ENCODE results near the gene NAAA. TPM values are rescaled to one million over a fixed set of nuclear protein-coding genes. Genes with fewer than 3 reads are reported as not detected.

NAAA gene
- total RNA-seq, 1 experiment from 2014 or later, result 17.0 TPM

DNA sequence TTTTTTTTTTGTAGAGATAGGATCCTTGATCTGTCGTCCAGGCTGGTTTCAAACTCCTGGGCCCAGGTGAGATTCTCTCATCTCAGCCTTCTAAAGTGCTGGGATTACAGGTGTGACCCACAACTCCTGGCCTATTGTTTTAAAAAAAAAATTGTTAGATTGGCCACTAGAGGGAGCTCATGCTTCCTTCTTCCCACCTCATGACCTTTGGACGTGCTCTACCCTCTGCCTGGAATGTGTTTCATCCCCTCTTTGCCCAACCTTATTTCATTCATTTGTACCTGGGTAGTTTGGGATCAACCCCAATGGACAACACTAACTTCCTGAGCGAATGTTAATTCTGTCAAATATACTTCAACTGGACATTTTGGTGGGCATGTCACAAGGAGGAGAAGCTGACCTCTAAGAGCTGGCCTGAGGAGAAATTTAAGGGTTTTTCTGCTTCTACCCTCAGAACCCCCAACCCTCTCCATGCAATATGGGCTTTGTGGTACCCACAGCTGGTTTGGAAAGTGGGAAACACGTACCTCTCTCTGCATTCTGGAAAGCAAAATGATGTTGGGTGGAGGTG lies 45.0 kb downstream of the NAAA start:
- no peak overlapping the region for H3K9ac ChIP-seq (ENCODE audit: low read length)
- intact Hi-C loops (cut with micrococcal nuclease), result no loop called here
- peak; percentile 82 for ATAC-seq
- H3K27ac ChIP-seq (ENCODE audit: low read depth, low read length), result no peak overlapping the region
- POLR2A ChIA-PET, result no interaction called here
- no peaks in the 10 kb centered on the region for H3K27me3 ChIP-seq (ENCODE audit: insufficient read depth, low read length)
- no peaks in the 10 kb centered on the region for H3K4me1 ChIP-seq (ENCODE audit: control insufficient read depth in 1 of 2, insufficient read depth in 2 of 2, low read length in 2 of 2)
- H3K79me2 ChIP-seq (ENCODE audit: insufficient read depth, low read length), result no peaks in the 10 kb centered on the region
- no peaks in the 10 kb centered on the region for H3K9me2 ChIP-seq (ENCODE audit: insufficient read depth)
- H3K9me3 ChIP-seq (ENCODE audit: control insufficient read depth in 1 of 2, insufficient read depth in 1 of 2, low read depth in 1 of 2, low read length in 2 of 2), result no peaks in the 10 kb centered on the region
- H3K4me2 ChIP-seq (ENCODE audit: low read length), result no peak overlapping the region
- H3K4me3 ChIP-seq (replicated peaks in 1 of 2; ENCODE audit: low read depth in 1 of 2, low read length in 2 of 2), result no peak overlapping the region
- BruUV-seq (replicated peaks), result no TSS peak
- TF ChIP-seq, protein P1, sequence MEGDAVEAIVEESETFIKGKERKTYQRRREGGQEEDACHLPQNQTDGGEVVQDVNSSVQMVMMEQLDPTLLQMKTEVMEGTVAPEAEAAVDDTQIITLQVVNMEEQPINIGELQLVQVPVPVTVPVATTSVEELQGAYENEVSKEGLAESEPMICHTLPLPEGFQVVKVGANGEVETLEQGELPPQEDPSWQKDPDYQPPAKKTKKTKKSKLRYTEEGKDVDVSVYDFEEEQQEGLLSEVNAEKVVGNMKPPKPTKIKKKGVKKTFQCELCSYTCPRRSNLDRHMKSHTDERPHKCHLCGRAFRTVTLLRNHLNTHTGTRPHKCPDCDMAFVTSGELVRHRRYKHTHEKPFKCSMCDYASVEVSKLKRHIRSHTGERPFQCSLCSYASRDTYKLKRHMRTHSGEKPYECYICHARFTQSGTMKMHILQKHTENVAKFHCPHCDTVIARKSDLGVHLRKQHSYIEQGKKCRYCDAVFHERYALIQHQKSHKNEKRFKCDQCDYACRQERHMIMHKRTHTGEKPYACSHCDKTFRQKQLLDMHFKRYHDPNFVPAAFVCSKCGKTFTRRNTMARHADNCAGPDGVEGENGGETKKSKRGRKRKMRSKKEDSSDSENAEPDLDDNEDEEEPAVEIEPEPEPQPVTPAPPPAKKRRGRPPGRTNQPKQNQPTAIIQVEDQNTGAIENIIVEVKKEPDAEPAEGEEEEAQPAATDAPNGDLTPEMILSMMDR (IDR thresholded peaks at IDR 0.05 in 2 of 3, conservative IDR thresholded peaks at IDR 0.05 in 1 of 3; ENCODE audit: borderline replicate concordance in 1 of 3, insufficient read depth in 1 of 3, low read depth in 2 of 3, low read length in 2 of 3), result peak; percentile 44 to 78 (median 55); a peak in 5 of 6 replicates
- TF ChIP-seq, protein P2, sequence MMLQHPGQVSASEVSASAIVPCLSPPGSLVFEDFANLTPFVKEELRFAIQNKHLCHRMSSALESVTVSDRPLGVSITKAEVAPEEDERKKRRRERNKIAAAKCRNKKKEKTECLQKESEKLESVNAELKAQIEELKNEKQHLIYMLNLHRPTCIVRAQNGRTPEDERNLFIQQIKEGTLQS (IDR thresholded peaks at IDR 0.05), result no peak
- peak; percentile 60 for TF ChIP-seq RAD21 (IDR thresholded peaks at IDR 0.05; ENCODE audit: low read depth)
- TF ChIP-seq, protein P3, sequence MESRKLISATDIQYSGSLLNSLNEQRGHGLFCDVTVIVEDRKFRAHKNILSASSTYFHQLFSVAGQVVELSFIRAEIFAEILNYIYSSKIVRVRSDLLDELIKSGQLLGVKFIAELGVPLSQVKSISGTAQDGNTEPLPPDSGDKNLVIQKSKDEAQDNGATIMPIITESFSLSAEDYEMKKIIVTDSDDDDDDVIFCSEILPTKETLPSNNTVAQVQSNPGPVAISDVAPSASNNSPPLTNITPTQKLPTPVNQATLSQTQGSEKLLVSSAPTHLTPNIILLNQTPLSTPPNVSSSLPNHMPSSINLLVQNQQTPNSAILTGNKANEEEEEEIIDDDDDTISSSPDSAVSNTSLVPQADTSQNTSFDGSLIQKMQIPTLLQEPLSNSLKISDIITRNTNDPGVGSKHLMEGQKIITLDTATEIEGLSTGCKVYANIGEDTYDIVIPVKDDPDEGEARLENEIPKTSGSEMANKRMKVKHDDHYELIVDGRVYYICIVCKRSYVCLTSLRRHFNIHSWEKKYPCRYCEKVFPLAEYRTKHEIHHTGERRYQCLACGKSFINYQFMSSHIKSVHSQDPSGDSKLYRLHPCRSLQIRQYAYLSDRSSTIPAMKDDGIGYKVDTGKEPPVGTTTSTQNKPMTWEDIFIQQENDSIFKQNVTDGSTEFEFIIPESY (IDR thresholded peaks at IDR 0.05; ENCODE audit: extremely low read depth, insufficient replicate concordance, low read length), result no peak
- H4K20me1 ChIP-seq (ENCODE audit: insufficient read depth), result no peaks in the 10 kb centered on the region
- RAD21 ChIA-PET (ENCODE audit: low non-redundant PET in 1 of 2, low total read pairs in 2 of 2, uncharacterized antibody in 2 of 2, unreplicated experiment in 2 of 2), result no interaction called here
- CTCF ChIA-PET, result interaction anchor here (0.6 to 2.1 kb wide), 16 partner anchors 9 to 590 kb away, joined by 3 to 14 read pairs (median 6); partner anchors contain the start of gene NAAA
- DNase-seq (ENCODE audit: low read depth, low spot score), result peak; percentile 23
- no peaks in the 10 kb centered on the region for H3K36me3 ChIP-seq (ENCODE audit: control insufficient read depth in 1 of 2, insufficient read depth in 2 of 2, low read length in 2 of 2)
- H2AFZ ChIP-seq (ENCODE audit: low read depth, low read length, poor library complexity, severe bottlenecking), result peak overlapping the region; percentile 91

All from HCT116 (cell line).